SU-DHL-6 (cell line): ENCODE measurements around the gene TEX36.
"Not testable (repeated sequence)": the region's sequence is repeated elsewhere in the genome, so short reads cannot be mapped to it uniquely, and the experiment has no call there.

Experiments used
- H2AFZ ChIP-seq: fragments of 200-600 bp; sonication (generic); 2 replicates; pipeline ENCODE4 v1.6.1; 2014; ENCODE audit warnings: low read depth, mild to moderate bottlenecking, moderate library complexity, mixed read lengths, antibody characterized with exemption, low read length; ENCODE audit not compliant: severe bottlenecking
- H3F3A ChIP-seq: fragments of 200-600 bp; shearing (Covaris generic); 2 replicates; pipeline ENCODE4 v1.6.0; 2016; ENCODE audit warnings: antibody characterized with exemption, mild to moderate bottlenecking; ENCODE audit not compliant: insufficient read depth
- H3K27ac ChIP-seq: fragments of 200-600 bp; sonication (generic); 2 replicates; pipeline ENCODE4 v1.5.1; 2016; ENCODE audit warnings: low read depth, mild to moderate bottlenecking, low read length, moderate library complexity, mixed read lengths
- H3K27me3 ChIP-seq: fragments of 200-600 bp; sonication (generic), shearing (Covaris generic); 2 replicates; pipeline ENCODE4 v1.6.0; 2014; ENCODE audit warnings: mild to moderate bottlenecking, low read length
- H3K36me3 ChIP-seq: fragments of 200-600 bp; sonication (generic); 2 replicates; pipeline ENCODE4 v1.6.1; 2014; ENCODE audit warnings: mild to moderate bottlenecking, low read length, mixed read lengths
- H3K4me2 ChIP-seq: fragments of 300-600, 200-600 bp; shearing (Covaris generic), sonication (generic); 2 replicates; pipeline ENCODE4 v1.6.0; 2014; ENCODE audit warnings: low read length, low read depth, mild to moderate bottlenecking; ENCODE audit not compliant: poor library complexity, severe bottlenecking
- H3K4me3 ChIP-seq: fragments of 200-600 bp; sonication (generic); 2 replicates; pipeline ENCODE4 v1.5.1; 2014; ENCODE audit warnings: antibody characterized with exemption, low read length, mild to moderate bottlenecking, mixed read lengths; ENCODE audit not compliant: insufficient read depth, poor library complexity, severe bottlenecking
- H3K79me2 ChIP-seq: fragments of 200-600 bp; sonication (generic); 2 replicates; pipeline ENCODE4 v1.6.1; 2014; ENCODE audit warnings: mild to moderate bottlenecking, low read length, moderate library complexity; ENCODE audit not compliant: insufficient read depth
- H3K9ac ChIP-seq: fragments of 200-600 bp; sonication (generic); 2 replicates; pipeline ENCODE4 v1.7.0; 2014; ENCODE audit warnings: mild to moderate bottlenecking, low read length
- H3K9me2 ChIP-seq: fragments of 200-600 bp; sonication (generic); replicated peaks from 2 replicates; pipeline ENCODE4 v1.6.1; 2014; ENCODE audit warnings: low read length; ENCODE audit not compliant: insufficient read depth
- H3K9me3 ChIP-seq: fragments of 200-600 bp; sonication (generic); 2 replicates; pipeline ENCODE4 v1.6.1; 2014; ENCODE audit warnings: low read length, mixed read lengths; ENCODE audit not compliant: insufficient read depth
- H4K20me1 ChIP-seq: fragments of 200-600 bp; sonication (generic); 2 replicates; pipeline ENCODE4 v1.6.1; 2014; ENCODE audit warnings: low read depth, mild to moderate bottlenecking, antibody characterized with exemption, low read length, moderate library complexity, mixed read lengths
- EZH2phosphoT487 ChIP-seq: fragments of 200-600 bp; sonication (generic), shearing (Covaris generic); conservative IDR thresholded peaks from 2 replicates; pipeline ENCODE4 v1.6.1; 2018; ENCODE audit warnings: mild to moderate bottlenecking, antibody characterized with exemption, low read length, moderate library complexity, mixed read lengths
- TF ChIP-seq, protein P1 (sequence below): fragments of 200-600 bp; sonication (generic); IDR thresholded peaks from one replicate; pipeline ENCODE4 v1.5.1; 2017; ENCODE audit warnings: antibody characterized with exemption, mild to moderate bottlenecking, low read length, moderate library complexity; ENCODE audit not compliant: insufficient read depth, poor library complexity, severe bottlenecking

TEX36 gene

DNA sequence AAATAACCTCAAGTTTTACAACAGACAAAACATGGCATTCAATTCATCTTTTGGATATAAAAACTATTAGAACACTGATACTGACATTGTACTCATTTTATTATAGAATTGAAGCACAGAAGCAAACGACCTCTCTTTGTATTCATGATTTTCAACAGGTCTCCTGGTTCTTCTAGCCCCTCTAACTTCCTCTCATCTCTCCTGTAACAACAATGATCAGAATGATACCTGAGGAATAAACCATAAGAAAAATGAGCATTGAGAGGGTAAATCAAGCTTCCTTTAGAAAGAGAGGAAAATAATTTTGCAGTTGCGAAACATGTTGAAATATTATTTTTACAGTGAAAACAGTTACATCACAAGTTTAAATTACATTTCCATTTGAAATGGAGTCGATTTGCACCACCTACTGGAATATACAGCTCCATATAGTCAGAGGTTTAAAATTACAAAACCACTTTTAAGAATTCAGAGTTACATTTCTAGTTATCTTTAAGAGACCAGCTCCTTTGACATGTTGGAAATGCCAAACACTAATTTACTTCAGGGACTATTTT, 17.5 kb upstream of the TEX36 start:
- H2AFZ ChIP-seq: no peak overlapping the region
- H3K9me3 ChIP-seq: no peaks in the 10 kb centered on the region
- H3K4me3 ChIP-seq: no peak overlapping the region
- no peak overlapping the region for H3K4me2 ChIP-seq
- H3K79me2 ChIP-seq: no peaks in the 10 kb centered on the region
- TF ChIP-seq, protein P1, sequence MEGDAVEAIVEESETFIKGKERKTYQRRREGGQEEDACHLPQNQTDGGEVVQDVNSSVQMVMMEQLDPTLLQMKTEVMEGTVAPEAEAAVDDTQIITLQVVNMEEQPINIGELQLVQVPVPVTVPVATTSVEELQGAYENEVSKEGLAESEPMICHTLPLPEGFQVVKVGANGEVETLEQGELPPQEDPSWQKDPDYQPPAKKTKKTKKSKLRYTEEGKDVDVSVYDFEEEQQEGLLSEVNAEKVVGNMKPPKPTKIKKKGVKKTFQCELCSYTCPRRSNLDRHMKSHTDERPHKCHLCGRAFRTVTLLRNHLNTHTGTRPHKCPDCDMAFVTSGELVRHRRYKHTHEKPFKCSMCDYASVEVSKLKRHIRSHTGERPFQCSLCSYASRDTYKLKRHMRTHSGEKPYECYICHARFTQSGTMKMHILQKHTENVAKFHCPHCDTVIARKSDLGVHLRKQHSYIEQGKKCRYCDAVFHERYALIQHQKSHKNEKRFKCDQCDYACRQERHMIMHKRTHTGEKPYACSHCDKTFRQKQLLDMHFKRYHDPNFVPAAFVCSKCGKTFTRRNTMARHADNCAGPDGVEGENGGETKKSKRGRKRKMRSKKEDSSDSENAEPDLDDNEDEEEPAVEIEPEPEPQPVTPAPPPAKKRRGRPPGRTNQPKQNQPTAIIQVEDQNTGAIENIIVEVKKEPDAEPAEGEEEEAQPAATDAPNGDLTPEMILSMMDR: no peak
- no peak for TF ChIP-seq EZH2phosphoT487
- no peaks in the 10 kb centered on the region for H3F3A ChIP-seq
- no peaks in the 10 kb centered on the region for H4K20me1 ChIP-seq
- H3K27ac ChIP-seq: no peak overlapping the region
- H3K36me3 ChIP-seq: no peaks in the 10 kb centered on the region
- no peak overlapping the region for H3K9ac ChIP-seq
- H3K9me2 ChIP-seq: no peaks in the 10 kb centered on the region
- H3K27me3 ChIP-seq: no peaks in the 10 kb centered on the region

DNA sequence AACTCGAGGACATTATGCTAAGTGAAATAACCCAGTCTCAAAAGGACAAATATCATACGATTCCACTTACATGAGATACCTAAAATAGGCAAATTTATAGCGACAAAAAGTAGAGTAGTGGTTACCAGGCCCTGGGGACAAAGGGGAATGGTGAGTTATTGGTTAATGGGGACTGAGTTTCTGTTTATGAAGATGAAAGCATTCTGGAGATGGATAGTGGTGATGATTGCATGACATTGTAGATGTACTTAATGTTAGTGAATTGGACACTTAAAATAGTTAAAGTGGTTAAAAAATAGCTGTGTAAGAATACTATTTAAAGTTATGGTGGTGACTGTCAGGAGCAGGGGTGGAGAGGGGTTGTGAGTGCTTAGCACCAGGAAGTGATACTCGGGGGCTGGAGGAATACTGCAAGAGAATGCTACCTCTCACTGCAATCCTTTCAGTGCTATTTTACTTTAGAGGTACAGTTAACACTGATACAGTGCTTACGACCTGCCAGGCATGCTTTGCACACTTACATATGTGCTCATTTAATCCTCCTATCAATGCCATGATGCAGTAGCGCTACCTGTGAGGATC, 16.7 kb upstream of the TEX36 start:
- Histone ChIP-seq H3K9me3 (no peaks in the 10 kb centered on the region), H3K9ac (no peak overlapping the region), H3F3A (no peaks in the 10 kb centered on the region), H3K4me2 (no peak overlapping the region), H2AFZ (no peak overlapping the region), H3K27me3 (no peaks in the 10 kb centered on the region), H4K20me1 (no peaks in the 10 kb centered on the region), H3K79me2 (no peaks in the 10 kb centered on the region), H3K27ac (no peak overlapping the region), H3K9me2 (no peaks in the 10 kb centered on the region), H3K4me3 (no peak overlapping the region), H3K36me3 (no peaks in the 10 kb centered on the region)
- TF ChIP-seq, protein P1: no peak
- no peak for TF ChIP-seq EZH2phosphoT487

DNA sequence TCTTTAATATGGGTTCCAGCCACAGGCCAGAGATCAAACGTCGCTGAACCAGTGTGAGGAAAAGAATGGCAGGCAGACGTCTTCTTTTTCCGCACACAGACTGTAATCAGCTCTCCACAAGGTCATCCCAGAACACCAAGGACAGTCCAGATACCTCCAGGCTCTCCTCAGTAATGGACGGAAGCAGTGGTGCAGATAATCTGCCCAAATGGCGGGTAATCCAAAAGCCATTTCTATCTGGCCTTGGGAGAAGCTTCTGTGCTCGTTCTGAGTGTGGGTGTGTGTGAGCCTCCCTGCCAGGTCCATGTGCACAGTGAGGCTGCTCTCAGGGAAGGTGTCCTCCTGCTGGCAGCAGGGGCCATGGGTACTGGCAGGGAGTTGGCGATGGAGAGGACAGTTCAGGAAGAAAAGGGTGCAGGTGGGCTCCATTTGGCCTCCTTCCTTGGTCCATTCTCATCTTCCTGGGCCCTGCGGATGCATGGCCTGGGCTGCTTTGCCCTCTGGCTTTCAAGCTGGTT, 15.6 kb upstream of the TEX36 start:
- no peak for TF ChIP-seq EZH2phosphoT487
- TF ChIP-seq, protein P1: no peak
- Histone ChIP-seq H3K27me3 (no peaks in the 10 kb centered on the region), H3K9me2 (no peaks in the 10 kb centered on the region), H3K4me3 (no peak overlapping the region), H3K9me3 (no peaks in the 10 kb centered on the region), H4K20me1 (no peaks in the 10 kb centered on the region), H3K79me2 (no peaks in the 10 kb centered on the region), H3K36me3 (no peaks in the 10 kb centered on the region), H2AFZ (no peak overlapping the region), H3K4me2 (no peak overlapping the region), H3F3A (no peaks in the 10 kb centered on the region), H3K9ac (no peak overlapping the region), H3K27ac (no peak overlapping the region)

DNA sequence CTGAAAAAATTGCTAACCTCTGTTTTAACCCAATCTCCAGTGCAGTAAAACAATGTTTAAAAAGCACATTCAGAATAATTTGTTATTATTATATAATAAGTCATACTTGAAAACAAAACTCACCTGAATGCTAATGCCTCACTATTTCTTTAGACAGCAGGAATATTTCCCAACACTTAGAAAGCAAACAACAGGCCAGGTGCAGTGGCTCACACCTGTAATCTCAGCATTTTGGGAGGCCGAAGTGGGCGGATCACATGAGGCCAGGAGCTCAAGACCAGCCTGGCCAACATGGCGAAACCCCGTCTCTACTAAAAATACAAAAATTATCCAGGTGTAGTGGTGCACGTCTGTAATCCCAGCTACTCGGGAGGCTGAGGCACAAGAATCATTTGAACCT, 13.9 kb upstream of the TEX36 start:
- H3K9me2 ChIP-seq, H3K9me3 ChIP-seq, H3K9ac ChIP-seq, H3K27me3 ChIP-seq, H2AFZ ChIP-seq, H4K20me1 ChIP-seq, H3K36me3 ChIP-seq, H3K4me3 ChIP-seq, H3F3A ChIP-seq, H3K79me2 ChIP-seq, H3K4me2 ChIP-seq, H3K27ac ChIP-seq: not testable (repeated sequence)
